OCI-LY7 (cell line): ENCODE measurements around the gene C1GALT1C1L. TPM values are rescaled to one million over a fixed set of nuclear protein-coding genes. Genes with fewer than 3 reads are reported as not detected.

Experiments
- BruUV-seq: library from RNA; stranded (reverse); fragments of 400-500 nt; replicated peaks from 2 replicates; lab custom pipeline; 2021; lab: Mats Ljungman, UMichigan
- CTCF ChIA-PET: fragments of 300-600 bp; sonication (Branson Sonifier 250); formaldehyde crosslinking; loops from one replicate; lab custom pipeline; 2022; ENCODE audit warnings: antibody characterized with exemption; ENCODE audit not compliant: unreplicated experiment; lab: Charles Lee
- POLR2A ChIA-PET: fragments of 300-600 bp; sonication (Branson Sonifier 250); formaldehyde crosslinking; loops from one replicate; lab custom pipeline; 2022; ENCODE audit warnings: antibody characterized with exemption; lab: Charles Lee
- DNase-seq: peaks from one replicate; pipeline ENCODE4 v3.0.0-alpha.2; 2015; ENCODE audit warnings: low spot score
- H2AFZ ChIP-seq: fragments of 200-600 bp; sonication (generic), shearing (Covaris generic); 2 replicates; pipeline ENCODE4 v1.6.1; 2014; ENCODE audit warnings: mild to moderate bottlenecking, antibody characterized with exemption, low read length, moderate library complexity
- H3K27ac ChIP-seq: fragments of 200-600 bp; sonication (generic); 2 replicates; pipeline ENCODE4 v1.5.1; 2014; ENCODE audit warnings: mixed run types, low read depth, mild to moderate bottlenecking, moderate library complexity, low read length, inconsistent platforms; ENCODE audit not compliant: poor library complexity, severe bottlenecking
- H3K36me3 ChIP-seq: fragments of 200-600 bp; sonication (generic); 2 replicates; pipeline ENCODE4 v1.6.1; 2014; ENCODE audit warnings: mild to moderate bottlenecking, antibody characterized with exemption, low read length, moderate library complexity, mixed read lengths; ENCODE audit not compliant: insufficient read depth
- H3K4me1 ChIP-seq: fragments of 200-600 bp; sonication (generic); 2 replicates; pipeline ENCODE4 v1.5.1; 2014; ENCODE audit warnings: mild to moderate bottlenecking, low read length; ENCODE audit not compliant: insufficient read depth, poor library complexity, severe bottlenecking
- H3K4me2 ChIP-seq: fragments of 200-600 bp; sonication (generic); 2 replicates; pipeline ENCODE4 v1.6.1; 2014; ENCODE audit warnings: mild to moderate bottlenecking, low read length
- H3K4me3 ChIP-seq: fragments of 200-600 bp; sonication (generic); 2 replicates; pipeline ENCODE4 v1.5.1; 2014; ENCODE audit warnings: mild to moderate bottlenecking, low read depth, low read length; ENCODE audit not compliant: poor library complexity, severe bottlenecking
- H3K79me2 ChIP-seq: fragments of 200-600 bp; sonication (generic); 2 replicates; pipeline ENCODE4 v1.6.1; 2016; ENCODE audit warnings: low read depth, mild to moderate bottlenecking, low read length, moderate library complexity, mixed read lengths; ENCODE audit not compliant: insufficient read depth
- H3K9me2 ChIP-seq: fragments of 200-600 bp; sonication (generic); 2 replicates; pipeline ENCODE4 v1.6.1; 2016; ENCODE audit warnings: mild to moderate bottlenecking, low read length, mixed read lengths; ENCODE audit not compliant: insufficient read depth
- H3K9me3 ChIP-seq: fragments of 200-600 bp; sonication (generic); 2 replicates; pipeline ENCODE4 v1.6.1; 2014; ENCODE audit warnings: mild to moderate bottlenecking, mixed run types, low read length, mixed read lengths
- H4K20me1 ChIP-seq: fragments of 200-600 bp; sonication (generic); 2 replicates; pipeline ENCODE4 v1.6.1; 2014; ENCODE audit warnings: mild to moderate bottlenecking, antibody characterized with exemption, low read length, moderate library complexity, mixed read lengths; ENCODE audit not compliant: insufficient read depth
- EZH2phosphoT487 ChIP-seq: fragments of 200-600 bp; sonication (generic); IDR thresholded peaks from 2 replicates; pipeline ENCODE4 v1.6.1; 2018; ENCODE audit warnings: low read depth, borderline replicate concordance, mild to moderate bottlenecking, mixed run types, antibody characterized with exemption, low read length, moderate library complexity, mixed read lengths
- intact Hi-C: fragments of 100-400 bp; cut with micrococcal nuclease; formaldehyde crosslinking; loops from one replicate; pipeline ENCODE4 v1.10.0; 2022; ENCODE audit not compliant: unreplicated experiment
- total RNA-seq, 2 experiments: library from RNA; depleted of rRNA in 1 of 2; stranded (reverse); fragments of >200 nt in 1 of 2; shearing (Covaris generic) in 1 of 2; gene quantifications; 2 replicates each; pipeline ENCODE4 v1.2.3, GENCODE V29; 2014 to 2022
- TF ChIP-seq, protein P1 (sequence below): fragments of 200-600 bp; sonication (generic); conservative IDR thresholded peaks from 2 replicates; pipeline ENCODE4 v1.5.1; 2014; ENCODE audit warnings: mild to moderate bottlenecking, antibody characterized with exemption, low read length, moderate library complexity, mixed read lengths

Gene C1GALT1C1L
- total RNA-seq, 2 experiments from 2014 or later: not detected

DNA sequence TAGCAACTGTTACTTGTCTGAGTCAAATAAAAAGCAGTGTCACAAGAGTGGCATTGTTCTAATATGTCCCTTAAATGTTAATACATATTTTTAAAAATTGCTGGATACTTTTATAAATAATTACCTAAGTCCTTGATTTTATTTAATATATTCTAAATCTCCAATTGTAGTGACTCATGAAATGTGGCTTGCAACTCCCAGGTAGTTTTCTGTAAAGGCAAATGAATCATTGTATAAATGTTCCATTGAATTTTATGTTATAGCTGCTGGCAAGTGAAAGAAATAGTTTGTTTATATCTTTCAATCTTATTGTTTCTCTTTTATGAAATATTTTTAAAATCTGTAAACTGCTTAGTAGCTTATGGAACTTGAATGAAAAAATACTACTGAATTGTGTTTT lies 32.7 kb upstream of the C1GALT1C1L start:
- no peak for TF ChIP-seq EZH2phosphoT487
- TF ChIP-seq, protein P1, sequence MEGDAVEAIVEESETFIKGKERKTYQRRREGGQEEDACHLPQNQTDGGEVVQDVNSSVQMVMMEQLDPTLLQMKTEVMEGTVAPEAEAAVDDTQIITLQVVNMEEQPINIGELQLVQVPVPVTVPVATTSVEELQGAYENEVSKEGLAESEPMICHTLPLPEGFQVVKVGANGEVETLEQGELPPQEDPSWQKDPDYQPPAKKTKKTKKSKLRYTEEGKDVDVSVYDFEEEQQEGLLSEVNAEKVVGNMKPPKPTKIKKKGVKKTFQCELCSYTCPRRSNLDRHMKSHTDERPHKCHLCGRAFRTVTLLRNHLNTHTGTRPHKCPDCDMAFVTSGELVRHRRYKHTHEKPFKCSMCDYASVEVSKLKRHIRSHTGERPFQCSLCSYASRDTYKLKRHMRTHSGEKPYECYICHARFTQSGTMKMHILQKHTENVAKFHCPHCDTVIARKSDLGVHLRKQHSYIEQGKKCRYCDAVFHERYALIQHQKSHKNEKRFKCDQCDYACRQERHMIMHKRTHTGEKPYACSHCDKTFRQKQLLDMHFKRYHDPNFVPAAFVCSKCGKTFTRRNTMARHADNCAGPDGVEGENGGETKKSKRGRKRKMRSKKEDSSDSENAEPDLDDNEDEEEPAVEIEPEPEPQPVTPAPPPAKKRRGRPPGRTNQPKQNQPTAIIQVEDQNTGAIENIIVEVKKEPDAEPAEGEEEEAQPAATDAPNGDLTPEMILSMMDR: no peak
- BruUV-seq: no TSS peak
- ChIA-PET CTCF (no interaction called here), POLR2A (no interaction called here)
- Histone ChIP-seq H3K4me3 (no peak overlapping the region), H3K79me2 (no peaks in the 10 kb centered on the region), H3K9me3 (no peaks in the 10 kb centered on the region), H3K27ac (no peak overlapping the region), H3K4me2 (no peak overlapping the region), H2AFZ (no peak overlapping the region), H3K36me3 (no peaks in the 10 kb centered on the region), H3K4me1 (no peaks in the 10 kb centered on the region), H4K20me1 (no peaks in the 10 kb centered on the region), H3K9me2 (no peaks in the 10 kb centered on the region)
- no peak for DNase-seq
- intact Hi-C loops: no loop called here

DNA sequence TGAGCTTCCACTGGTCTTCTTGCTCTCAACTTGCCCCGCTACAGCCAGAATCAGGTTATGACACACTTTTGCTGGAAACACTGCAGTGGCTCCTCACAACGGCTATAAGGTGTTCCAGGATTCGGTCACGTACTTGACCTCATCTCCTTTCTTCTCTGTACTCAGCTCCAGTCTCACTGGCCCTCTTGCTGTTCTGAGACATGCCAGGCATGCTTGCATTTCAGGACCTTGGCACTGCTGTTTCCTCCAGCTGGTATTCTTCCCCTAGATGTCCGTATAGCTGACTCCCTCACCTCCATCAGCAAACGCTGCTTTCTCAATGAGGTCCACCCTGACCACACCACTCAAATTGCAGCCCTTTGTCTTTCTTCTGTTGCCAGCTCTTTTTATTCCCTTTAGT lies 31.9 kb upstream of the C1GALT1C1L start:
- POLR2A ChIA-PET: interaction anchor here (0.7 kb wide), 1 partner anchor 285 kb away, joined by 3 read pairs; no protein-coding TSS in a partner anchor
- H3K4me3 ChIP-seq: no peak overlapping the region

More for the DNA sequence above, 31.9 kb upstream of the C1GALT1C1L start:
- Histone ChIP-seq H4K20me1 (no peaks in the 10 kb centered on the region), H3K79me2 (no peaks in the 10 kb centered on the region), H3K36me3 (no peaks in the 10 kb centered on the region), H2AFZ (no peak overlapping the region), H3K4me2 (no peak overlapping the region), H3K9me2 (no peaks in the 10 kb centered on the region), H3K4me1 (no peaks in the 10 kb centered on the region), H3K27ac (no peak overlapping the region), H3K9me3 (no peaks in the 10 kb centered on the region)
- intact Hi-C loops: no loop called here
- CTCF ChIA-PET: no interaction called here
- no peak for DNase-seq
- TF ChIP-seq EZH2phosphoT487: no peak
- TF ChIP-seq, protein P1: no peak
- no TSS peak for BruUV-seq
